HG03039 (cell line): ENCODE results near the gene FHIT.

ENCODE experiments used
- ATAC-seq: cut with Tn5 transposase; IDR thresholded peaks from one replicate; pipeline ENCODE4 v1.9.1; 2021; ENCODE audit warnings: mild to moderate bottlenecking, moderate library complexity; ENCODE audit not compliant: unreplicated experiment

Gene FHIT

DNA sequence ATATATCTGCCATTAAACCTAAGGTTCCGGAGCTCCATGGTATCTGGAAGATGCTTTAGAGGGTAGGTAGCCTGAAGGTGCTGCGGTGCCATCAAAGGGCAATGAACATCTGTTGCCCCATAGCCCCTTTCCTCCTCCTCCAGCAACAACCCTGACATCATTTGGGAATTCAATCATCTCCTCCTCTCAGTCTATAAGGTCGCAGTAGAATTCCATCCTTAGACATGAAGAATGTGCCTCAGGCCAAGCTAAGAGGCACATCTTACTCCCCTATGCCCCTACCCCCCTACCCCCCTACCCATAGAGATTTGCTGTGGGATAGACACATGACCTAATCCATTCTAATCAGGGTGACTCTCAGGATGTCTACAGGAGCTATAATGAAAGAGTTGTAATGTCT lies 1101.8 kb downstream of the FHIT start:
- no peak for ATAC-seq

- ATAC-seq = no peak
Observed at GRCh38 chr3:60147249-60147950, 1103.9 kb downstream of the FHIT start.

DNA sequence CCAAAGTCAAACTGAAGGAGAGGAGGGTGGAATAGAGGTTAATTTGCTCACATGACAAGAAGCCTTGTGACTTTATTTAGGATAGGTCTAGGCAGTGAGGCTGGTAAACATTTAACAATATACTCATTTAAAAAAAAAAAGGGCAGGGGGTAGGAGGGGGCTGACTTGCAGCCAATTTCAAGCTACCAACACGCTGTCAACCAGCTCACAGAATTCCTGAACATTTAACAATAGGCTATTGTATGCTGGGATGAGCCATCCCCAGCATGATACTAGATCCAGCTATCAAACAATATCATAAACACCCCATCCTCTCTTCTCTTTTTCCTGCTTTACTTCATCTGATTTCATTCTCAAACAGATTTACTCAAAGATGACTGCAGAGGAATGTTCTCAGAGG lies 1105.1 kb downstream of the FHIT start:
- no peak for ATAC-seq

- ATAC-seq = no peak
Observed at GRCh38 chr3:60144071-60144470, 1107.2 kb downstream of the FHIT start.

GRCh38 chr3:60142009-60142408 lies 1109.2 kb downstream of the FHIT start:
- no peak for ATAC-seq

DNA sequence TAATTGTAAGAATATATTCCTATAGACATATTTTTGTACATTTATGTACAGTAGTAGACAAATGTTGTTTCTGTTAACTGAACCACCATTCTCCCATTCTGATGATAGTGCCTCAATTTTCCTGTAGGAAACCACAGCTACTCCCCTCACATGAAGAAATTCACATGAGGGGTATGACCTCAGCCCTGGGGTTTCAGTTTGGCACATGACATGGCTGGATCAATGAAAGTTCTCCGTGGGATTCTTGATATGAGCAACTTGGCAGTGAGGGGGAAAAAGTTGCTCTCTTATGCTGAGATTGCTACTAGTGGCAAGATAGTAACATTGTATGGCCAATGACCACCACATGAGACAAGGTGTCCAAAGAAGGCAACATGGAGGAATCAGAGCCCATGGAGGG lies 1111.1 kb downstream of the FHIT start:
- ATAC-seq = no peak

- no peak for ATAC-seq
Observed at GRCh38 chr3:60136601-60137000, 1114.7 kb downstream of the FHIT start.

DNA sequence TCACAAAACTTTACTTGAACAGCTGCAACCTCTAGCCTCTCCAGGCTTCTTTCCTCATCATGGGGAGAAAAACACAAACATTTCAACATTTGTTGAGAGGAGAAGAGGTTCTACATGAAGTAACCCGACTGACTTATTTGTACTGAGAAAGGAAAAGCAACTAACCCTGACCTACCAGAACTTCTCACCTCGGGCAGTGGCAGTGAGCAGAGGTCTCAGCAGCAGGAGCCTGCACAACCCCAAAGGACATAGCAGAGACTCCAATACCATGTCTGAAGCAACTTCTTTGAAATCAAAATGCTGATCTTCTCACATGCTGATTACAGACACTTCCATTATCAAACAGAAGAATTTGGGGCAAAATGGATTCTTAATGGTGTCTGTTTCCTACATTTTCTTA lies 1115.8 kb downstream of the FHIT start:
- ATAC-seq = no peak

GRCh38 chr3:60133269-60134162 lies 1117.7 kb downstream of the FHIT start:
- ATAC-seq = no peak

DNA sequence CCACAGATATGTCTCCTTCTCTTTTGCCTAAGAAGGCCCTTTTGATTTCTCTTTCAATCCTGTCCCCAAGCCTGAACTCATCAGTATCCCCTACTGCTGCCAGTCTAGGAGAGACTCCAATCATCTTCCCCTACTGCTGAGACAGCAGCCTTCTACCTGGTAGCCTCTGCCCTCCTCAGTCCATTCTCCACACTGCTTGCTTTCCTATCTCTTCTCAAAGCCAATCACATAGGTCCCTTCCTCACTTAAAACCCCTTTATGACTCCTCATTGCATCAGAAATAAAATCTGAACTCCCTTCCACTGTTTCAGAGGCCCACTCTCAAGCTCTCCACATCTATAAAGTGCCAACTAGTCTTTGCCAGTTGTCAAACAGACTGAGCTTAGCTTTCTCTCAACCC lies 1119.6 kb downstream of the FHIT start:
- ATAC-seq = no peak

DNA sequence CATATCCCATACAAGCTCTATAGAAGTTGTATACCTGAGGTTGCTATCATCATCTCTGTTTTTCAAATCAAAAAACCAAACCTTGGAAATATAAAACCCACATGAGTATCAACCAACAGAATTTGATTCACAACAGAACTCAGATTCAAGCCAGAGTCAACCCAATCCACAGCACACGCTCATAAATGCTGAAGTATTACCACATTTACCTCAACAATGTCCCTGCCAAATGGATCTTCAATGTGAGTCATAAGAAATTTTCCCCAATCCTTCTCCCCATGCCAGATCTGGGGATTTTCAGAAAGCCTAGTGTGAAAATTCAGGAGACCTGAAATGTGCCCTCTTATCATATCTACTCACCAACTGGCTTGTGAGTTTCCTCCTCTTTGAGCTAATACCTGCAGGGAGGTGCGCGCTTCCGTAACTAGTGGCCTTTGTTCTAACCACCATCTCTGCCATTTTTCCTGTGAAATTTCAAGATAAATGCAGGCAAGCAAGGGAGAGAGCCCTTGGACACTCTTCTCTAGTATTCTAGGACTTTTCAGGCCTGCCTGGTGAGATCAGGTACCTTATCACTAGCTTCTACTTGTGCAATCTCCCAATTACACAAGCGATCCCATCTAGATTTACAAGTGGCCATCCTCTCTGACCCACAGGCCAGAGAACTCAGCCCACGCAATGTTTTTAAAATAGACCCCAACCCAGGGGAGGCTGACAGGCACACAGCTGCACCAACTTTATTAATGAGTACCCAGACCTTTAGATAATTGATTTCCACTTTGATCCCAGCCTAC lies 1124.5 kb downstream of the FHIT start:
- ATAC-seq = no peak

DNA sequence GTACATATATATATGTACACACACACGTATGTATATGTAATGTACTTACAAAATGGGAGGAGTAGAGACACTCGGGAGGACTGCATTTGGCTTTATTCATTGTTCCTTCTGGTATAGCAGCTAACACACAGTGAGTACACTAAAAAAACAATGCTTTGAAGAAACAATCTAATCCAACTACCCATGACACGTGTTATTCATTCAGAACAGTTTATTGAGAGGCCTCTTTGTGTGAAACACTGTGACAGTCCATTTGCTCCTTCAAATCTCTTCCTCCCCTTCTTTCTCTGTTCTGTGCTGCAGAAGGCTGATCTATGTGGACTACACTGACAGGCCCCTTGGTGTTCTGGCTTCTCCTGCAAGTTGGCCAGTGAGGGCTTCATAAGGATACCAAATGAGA lies 1125.6 kb downstream of the FHIT start:
- ATAC-seq = no peak

GRCh38 chr3:60120245-60120644 lies 1131.0 kb downstream of the FHIT start:
- ATAC-seq = no peak

GRCh38 chr3:60114191-60114590 lies 1137.1 kb downstream of the FHIT start:
- ATAC-seq = no peak

- no peak for ATAC-seq
Observed at GRCh38 chr3:60107275-60107674, 1144.0 kb downstream of the FHIT start.

DNA sequence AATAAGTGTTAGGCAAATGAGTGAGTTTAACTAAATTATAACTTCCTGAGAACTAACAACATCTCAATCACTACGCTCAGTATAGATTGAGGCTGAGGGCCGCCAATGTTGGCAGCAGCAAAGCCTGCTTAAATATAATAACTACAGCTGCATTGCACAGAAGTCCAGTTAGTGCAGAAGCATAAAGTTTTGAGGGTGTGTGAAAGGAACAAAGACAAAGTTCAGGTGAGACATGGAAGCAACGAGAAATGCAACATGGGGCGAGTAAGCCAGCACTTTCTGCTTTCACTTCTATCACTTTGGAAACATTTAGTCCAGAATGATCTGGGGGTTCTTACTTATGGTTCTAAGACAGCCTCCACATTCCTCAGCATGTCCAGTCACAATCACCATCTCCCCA lies 1149.1 kb downstream of the FHIT start:
- ATAC-seq = no peak

DNA sequence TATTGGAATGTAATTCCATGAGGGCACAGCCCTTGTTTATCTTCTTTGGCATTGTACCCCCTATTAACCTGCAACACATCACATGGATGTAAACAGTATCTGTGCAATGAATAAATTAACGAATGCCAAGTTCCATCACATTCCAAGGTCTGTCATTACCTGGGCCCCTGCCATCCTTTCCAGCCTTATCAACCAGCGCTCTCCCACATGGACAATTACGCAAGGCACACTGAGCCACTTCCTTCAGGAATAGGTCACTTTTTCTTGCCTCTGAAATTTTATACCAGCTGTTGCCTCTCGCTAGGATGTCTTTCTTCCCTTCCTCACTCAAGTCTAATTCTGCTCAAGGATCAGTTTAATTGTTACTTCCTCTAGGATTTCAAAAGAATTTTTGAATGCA lies 1149.6 kb downstream of the FHIT start:
- ATAC-seq = no peak

GRCh38 chr3:60096403-60096802 lies 1154.8 kb downstream of the FHIT start:
- ATAC-seq = no peak

GRCh38 chr3:60095930-60096329 lies 1155.3 kb downstream of the FHIT start:
- ATAC-seq = no peak

- no peak for ATAC-seq
Observed at GRCh38 chr3:60095516-60095915, 1155.7 kb downstream of the FHIT start.

DNA sequence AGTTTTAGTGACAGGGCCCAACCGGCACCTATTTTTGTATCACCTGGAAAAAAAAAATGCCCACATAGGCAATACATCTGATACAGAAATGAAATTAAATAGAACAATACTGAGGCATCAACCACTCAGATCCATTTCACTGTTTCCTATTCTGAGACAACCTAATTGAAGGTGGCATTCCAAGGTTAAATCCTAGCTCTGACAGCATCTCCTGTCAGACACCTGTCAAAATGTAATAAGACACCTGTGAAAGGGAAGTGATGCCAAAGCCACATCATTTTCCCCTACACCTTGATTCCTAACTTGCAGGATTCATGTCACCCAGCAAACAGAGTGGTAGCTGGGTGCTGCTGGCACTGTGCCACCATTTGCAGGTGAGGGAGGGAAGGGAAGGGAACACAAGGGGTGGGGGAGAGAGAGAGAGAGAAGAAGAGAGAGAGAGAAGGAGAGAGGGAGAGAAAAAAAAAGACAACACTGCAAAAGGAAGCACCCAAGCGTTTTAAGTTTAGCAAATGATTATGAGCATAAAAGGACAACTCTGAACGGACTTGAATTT lies 1156.8 kb downstream of the FHIT start:
- ATAC-seq = no peak
